NCI-H82 treated with DMSO at 0.1 percent for 48 hours (cell line): Measurements from ENCODE around the gene ORC1.
A peak's percentile ranks its signal among the peaks of the same experiment; 100 is the strongest.

Source experiments
- DNase-seq: peaks from one replicate; lab custom pipeline; 2025; ENCODE audit not compliant: unreplicated experiment; lab: John Stamatoyannopoulos, UW

ORC1 gene

DNA sequence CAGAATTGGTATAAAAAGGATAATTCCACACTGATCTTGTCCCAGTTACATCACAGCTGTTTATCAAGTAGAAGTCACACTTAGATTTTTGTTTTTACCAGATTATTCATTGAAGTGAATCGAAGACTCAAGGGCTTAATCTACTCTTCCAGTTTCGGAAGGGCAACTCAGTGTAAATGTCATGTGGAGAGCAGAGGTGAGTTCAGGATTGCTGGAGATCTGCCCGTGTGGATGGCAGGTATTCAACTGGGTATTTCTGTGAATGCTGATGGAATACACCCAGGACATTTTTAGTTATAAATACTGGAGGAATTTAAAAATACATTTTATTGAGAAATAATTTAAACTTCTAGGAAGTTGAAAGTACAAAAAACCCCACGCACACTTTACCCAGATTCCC lies 57.6 kb downstream of the ORC1 start:
- peak; percentile 65 for DNase-seq

DNA sequence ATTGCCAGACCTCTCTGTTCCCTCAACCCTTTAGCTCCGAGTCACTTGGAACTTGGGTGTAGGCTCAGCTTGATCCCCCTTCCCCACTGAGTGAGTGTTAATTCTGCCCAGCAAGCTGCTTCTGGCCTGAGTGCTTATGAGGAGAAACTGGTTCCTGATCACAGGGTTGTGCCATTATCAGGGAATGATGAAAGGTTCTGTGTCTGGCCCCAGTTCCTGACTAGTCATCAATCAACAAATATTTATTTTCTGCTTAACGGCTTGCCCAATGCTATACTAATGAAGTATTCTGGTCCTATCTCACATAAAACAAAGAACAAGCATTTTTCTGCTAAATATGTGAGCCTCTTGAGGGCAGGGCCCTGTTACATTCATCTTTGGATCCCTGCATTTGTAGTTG lies 59.0 kb downstream of the ORC1 start:
- no peak for DNase-seq

DNA sequence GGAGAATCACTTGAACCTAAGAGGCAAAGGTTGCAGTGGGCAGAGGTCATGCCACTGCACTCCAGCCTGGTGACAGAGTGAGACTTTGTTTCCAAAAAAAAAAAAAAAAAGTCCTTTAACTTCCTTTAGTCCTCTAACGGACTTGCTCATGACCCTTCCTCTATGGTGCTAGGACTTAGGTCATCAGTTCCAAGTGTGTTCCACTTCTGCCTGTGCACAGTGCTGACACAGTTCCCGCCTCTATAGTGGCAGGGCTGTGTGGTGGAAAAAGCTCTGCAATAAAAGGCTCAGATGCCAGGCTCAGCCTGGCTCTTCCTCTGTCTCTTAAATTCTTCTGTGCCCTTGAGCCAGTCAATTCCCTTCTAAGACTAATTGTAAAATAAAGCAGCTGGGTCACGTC lies 60.2 kb downstream of the ORC1 start:
- no peak for DNase-seq

DNA sequence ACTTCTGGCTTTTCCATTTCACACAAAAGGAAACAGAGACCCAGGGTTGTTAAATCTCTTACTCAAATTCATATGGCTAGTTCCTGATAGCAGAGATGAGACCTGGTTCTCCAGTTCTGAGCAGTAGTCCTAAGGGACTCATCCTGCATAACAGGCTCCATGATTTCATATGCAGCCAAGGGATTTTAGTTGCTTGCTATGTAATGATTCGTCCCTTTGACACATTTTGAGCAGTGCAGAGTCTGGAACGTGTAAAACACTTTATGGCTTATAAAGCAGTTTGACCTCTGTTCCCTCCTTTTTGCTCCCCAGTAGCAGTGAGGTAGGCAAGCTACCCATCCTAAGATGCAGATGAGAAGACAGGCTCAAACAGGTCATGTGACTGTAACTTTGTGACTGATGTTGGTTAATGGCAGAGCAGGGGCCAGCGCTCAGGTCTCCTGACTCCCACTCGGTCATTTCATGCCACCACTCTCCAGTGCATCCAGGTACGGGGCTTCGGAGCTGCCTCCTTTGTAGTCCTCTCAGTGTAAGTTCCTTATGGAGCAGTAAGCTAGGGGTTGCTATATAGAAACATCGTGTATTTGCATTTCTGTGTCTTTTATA lies 62.5 kb downstream of the ORC1 start:
- no peak for DNase-seq

DNA sequence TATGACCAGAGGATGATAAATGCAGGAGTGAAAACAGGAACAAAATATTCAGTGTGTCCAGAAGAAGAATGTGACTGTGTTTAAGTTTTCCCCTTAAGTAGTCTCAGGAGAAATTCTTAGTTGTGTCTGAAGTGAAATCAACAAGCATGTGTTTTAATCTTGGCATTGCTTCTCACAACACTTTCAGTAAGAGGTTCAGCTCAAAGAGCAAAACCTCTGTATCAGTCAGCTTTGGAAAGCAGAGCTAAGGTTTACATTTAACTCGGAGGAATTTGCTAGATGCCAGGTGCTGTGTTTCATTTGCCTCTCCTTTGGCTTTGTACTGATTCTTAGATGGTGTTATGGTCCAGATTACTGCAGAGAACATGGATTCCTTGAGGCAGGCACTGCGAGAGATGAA lies 66.8 kb downstream of the ORC1 start:
- DNase-seq: no peak

DNA sequence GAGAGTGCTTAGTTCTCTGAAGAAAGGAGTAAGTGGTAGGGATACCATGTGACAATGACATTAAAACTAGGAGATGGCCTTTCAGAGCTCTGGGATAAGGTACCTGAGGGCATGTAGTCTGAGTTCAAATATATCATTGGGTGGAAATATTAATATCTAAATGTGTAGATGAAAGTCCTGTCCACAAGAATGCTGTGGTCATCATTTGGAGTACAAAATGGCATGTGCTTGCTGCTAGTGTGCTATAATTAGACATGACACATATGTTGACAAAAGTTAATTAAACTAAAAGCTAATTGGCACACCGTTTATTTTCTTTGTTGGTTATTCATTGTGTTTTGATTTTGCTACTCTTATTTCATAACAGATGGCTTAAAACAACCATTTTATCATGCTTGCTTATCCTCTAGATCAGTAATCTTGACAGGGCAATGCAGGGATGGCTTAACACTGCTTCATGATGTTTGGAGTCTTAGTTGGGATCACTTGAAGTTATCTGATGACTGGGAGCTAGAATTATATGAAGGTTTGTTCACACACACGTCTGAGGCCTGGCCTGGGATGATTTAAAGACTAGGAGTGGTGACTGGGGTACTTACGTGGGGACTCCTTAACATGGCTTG lies 69.2 kb downstream of the ORC1 start:
- no peak for DNase-seq

DNA sequence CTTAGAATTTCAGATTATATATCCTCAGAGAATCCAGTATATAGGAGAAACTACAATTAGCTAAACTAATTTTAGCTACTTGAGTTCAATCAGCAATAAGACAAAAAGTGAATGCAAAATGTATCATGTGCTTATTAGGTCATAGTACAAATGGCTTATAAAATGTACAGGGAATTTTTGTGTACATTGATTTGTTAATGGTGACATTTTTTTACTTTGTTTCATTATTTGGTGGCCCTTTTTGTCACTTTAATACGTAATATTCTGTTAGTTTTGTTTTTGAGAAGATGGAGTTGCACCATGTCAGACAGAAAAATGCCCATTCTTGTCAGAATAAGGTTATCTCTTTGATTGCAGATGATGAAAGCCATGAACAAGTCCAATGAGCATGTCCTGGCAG lies 71.8 kb downstream of the ORC1 start:
- DNase-seq: no peak

DNA sequence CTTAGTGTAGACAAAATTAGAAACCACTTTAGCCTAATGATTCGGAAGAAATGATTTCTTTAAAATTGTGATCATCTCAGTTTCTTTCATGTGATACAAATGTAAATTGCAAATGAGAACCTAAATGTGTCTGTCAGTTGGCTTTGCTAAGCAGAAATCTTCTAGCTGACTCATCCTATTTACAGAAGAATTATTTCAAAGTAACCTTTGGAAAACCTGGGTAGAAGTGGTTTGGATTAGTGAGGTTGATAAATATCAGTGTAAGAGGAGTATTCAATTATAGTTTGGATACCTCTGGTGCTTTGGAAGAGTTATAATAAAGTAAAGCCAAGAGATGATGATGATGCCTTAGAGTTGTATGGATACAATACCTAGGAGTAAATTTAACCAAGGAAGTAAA lies 75.6 kb downstream of the ORC1 start:
- no peak for DNase-seq

DNA sequence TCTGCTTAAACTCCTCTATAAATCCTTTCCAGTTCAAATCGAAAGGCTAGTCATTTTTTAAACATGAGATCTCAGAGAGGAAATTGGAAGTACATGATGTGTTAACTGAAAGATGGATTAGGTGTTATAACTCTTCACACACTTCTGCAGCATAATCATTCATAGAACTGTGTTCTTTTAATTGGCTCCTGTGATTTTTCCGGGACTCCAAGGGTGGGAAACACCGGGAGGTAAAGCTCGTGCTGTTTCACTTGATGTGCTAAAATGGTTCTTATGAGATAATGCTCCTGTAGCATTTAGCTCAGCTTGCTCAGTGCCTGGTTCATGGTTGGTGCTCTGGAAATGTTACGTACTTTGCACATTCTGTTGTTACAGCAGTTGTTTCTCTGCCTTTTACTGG lies 78.4 kb downstream of the ORC1 start:
- DNase-seq: no peak

DNA sequence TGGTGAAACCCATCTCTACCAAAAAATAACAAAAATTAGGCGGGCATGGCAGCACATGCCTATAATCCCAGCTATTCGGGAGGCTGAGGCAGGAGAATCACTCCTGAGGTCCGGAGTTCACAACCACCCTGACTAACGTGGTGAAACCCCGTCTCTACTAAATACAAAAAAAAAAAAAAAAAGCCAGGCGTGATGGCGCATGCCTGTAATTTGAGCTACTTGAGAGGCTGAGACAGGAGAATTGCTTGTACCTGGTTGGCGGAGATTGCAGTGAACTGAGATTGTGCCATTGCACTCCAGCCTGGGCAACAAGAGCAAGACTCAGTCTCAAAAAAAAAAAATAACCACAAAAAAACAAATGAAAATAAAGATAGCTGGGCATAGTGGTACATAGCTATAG lies 80.5 kb downstream of the ORC1 start:
- no peak for DNase-seq
